H4 (cell line): ENCODE results near the gene MANBA. TPM values are rescaled to one million over a fixed set of nuclear protein-coding genes. Genes with fewer than 3 reads are reported as not detected.

Source experiments
- DNase-seq: peaks from one replicate; pipeline ENCODE4 v3.0.0-alpha.2; 2015; ENCODE audit warnings: low spot score
- total RNA-seq: library from RNA; depleted of rRNA; stranded (reverse); fragments of >200 nt; shearing (Covaris generic); gene quantifications from 2 replicates; pipeline ENCODE4 v1.2.3, GENCODE V29; 2014; rRNA removed

Gene MANBA
- total RNA-seq, result 13.5 and 22.1 TPM in 2 replicates

- peak; percentile 64 for DNase-seq
These were observed at the start of gene MANBA for GRCh38 chr4:102760645-102761295. TSS of gene MANBA (minus strand) at chr4:102760968. CDS start at chr4:102760894, 74 bp downstream.

- DNase-seq, result no peak
These were observed 48.9 kb upstream of the MANBA start for GRCh38 chr4:102809691-102810090.

- no peak for DNase-seq
These were observed 48.4 kb upstream of the MANBA start for GRCh38 chr4:102809190-102809589.

DNA sequence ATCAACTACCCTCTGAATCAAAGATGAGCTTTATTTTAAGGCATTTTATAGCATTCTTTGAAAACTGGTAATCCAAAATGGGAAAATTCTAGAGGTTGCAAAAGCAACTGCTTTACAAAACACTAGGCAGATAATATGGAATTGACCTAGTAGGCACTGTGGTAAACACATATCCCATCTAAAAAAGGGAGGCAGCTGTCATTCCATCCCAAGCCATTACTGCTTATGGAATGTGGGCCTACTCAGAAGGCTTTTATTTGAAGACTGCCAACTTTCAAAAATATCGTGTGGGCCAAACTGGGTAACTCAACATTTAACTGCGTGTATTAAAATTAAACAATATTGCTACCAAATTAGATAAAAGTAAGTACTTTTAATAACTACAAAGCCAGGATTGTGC is 47.2 kb upstream of the MANBA start:
- DNase-seq, result no peak

GRCh38 chr4:102807345-102807744 is 46.6 kb upstream of the MANBA start:
- no peak for DNase-seq

DNA sequence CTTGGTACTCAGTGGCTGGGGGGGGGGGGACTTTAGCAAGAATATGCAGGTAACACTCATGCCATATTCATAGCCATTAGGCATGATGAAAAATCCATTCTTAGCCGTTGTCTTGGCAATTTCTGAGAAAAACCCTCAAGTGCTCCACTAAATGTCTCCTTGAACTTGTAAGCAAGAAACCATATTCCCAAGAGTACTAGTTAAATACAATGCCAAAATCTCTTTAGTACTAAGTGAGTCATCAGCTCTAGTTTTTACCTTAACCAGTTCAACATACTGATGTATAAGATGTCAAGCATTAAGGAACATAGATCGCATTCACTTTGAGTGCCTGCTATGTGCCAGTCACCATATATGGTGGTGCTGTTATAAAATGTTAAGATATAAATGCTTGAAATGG is 39.0 kb upstream of the MANBA start:
- DNase-seq, result no peak

GRCh38 chr4:102794999-102795398 is 34.2 kb upstream of the MANBA start:
- DNase-seq, result no peak

- DNase-seq, result no peak
These were observed 31.7 kb upstream of the MANBA start for GRCh38 chr4:102792361-102792936.

DNA sequence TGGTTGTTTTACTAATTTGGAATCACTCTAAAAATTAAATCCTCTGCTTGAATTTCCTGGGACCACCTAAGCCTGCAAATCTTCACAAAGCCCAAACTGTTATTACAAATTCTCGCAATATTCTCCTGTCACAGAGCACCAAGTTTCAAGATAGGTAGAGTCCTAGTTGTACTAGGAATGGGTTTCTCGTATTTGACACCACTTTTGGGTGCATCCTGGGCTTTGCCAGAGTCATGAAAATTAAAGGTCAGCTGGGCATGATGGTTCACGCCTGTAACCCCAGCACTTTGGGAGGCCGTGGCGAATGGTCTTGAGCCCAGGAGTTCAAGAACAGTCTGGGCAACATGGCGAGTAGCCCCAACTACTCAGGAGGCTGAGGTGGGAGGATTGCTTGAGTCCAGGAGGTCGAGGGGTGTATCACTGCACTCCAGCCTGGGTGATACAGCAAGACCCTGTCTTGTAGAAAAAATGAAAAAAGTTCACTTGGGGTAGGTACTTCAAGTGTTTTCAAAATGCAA is 30.6 kb upstream of the MANBA start:
- DNase-seq, result no peak

- DNase-seq, result peak; percentile 32
These were observed 28.5 kb upstream of the MANBA start for GRCh38 chr4:102789317-102789717.

GRCh38 chr4:102787944-102788343 is 27.2 kb upstream of the MANBA start:
- no peak for DNase-seq

- DNase-seq, result peak; percentile 37
These were observed 26.5 kb upstream of the MANBA start for GRCh38 chr4:102787096-102787881.

DNA sequence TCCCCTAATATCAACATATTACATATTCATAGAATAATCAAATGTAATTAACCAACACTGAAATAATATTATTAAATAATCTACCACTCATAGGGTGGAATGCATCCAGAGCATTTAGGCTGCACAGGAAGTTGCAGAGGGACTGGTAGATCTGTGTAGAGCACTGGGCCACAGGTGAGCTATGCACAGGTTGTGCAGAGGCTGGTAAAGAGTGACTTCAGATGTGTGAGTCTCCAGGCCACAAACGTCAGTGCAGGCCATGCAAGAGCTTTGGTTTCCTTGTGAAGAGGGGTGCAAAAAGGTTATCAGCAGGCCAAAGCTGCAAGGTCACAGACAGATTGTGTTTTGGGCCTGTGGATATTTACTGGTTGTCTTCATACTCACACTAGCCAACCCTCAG is 25.5 kb upstream of the MANBA start:
- DNase-seq, result no peak

DNA sequence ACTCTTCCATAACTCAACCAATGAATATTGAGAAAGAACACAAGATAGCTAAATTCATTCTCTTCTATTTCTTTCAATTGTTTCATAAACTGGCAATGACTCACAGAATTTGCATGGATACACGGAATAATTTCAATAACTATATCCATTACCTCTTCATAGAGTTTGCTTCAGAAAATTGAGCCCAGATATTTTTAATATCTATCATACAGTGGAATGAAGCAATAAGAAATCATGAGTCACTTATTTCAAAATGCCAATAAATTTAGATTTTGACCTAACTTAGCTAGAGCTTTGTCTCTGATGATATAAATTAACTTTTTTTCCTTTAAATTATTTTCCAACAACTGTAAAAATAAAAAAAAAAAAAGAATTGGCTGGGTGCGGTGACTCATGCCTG is 22.2 kb upstream of the MANBA start:
- no peak for DNase-seq

DNA sequence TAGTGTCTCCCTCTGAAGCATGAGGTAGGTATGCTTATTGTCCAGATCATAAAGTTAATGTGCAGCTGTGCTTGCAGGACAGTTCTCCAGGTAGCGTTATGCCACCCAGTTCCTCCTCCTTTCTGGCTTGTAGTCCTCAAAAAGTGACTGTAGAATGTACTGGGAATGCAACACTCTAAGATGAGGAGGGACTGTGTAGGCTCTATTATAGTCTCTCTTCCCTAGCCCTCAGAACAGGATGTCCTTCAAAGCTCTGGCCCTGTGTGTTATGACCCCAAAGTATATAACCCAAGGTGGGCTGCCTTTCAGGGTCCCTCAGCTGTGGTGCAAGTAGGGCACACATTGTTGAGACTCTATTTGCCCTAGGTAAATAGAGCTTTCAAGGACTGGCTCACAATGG is 20.8 kb upstream of the MANBA start:
- no peak for DNase-seq

DNA sequence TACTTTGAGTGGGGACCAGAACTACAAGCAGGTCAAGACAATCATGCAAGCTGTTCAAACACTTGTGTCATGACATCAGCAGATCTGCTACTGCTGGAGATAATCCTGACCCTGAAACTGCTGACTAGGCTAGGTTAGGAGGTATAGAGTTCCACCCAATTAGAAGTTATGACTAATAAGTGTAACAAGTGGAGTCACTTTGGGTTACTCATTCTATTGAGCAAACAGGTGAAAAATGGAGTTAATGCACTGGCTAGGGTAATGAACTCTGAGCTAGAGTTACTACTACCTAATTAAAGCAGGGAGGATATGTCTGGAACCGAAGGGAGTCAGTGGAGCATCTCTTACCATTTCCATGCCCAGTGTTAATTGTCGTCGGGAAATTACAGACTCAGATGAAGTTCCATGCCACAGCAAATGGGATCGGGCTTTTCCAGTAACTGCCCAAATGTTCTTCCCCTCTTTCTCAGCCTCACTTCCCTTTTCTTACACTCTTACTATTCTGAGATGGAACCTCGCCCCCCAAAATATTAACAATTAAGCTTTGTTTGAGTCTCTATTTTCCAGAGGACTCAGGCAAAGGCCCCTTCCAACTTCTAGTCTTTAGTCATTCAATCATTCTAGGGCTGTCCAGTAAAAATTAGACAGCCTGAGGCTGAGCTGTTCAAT is 19.8 kb upstream of the MANBA start:
- peak; percentile 13 for DNase-seq

- no peak for DNase-seq
These were observed 18.4 kb upstream of the MANBA start for GRCh38 chr4:102779204-102779603.

GRCh38 chr4:102778720-102779119 is 18.0 kb upstream of the MANBA start:
- DNase-seq, result no peak

- DNase-seq, result no peak
These were observed 15.0 kb upstream of the MANBA start for GRCh38 chr4:102775805-102776204.

GRCh38 chr4:102774254-102774653 is 13.5 kb upstream of the MANBA start:
- DNase-seq, result no peak

- DNase-seq, result no peak
These were observed 12.1 kb upstream of the MANBA start for GRCh38 chr4:102772738-102773340.

- DNase-seq, result no peak
These were observed 4.1 kb upstream of the MANBA start for GRCh38 chr4:102764901-102765300.
